Thyroid gland (tissue), 4 donors: ENCODE results near the gene ETV7. TPM values are rescaled to one million over a fixed set of nuclear protein-coding genes. Genes with fewer than 3 reads are reported as not detected.
"Not testable (repeated sequence)": the region's sequence is repeated elsewhere in the genome, so short reads cannot be mapped to it uniquely, and the experiment has no call there.

Experiments
- DNase-seq, 2 donors: peaks; one replicate each; pipeline ENCODE4 v3.0.0-alpha.2; 2019
- H3K27ac ChIP-seq, 3 donors: fragments of 200-600 bp; sonication (generic); 1 replicate in 2 of 3; 2 replicates in 1 of 3; pipeline ENCODE4 v1.5.1; 2016 to 2019; ENCODE audit warnings: mild to moderate bottlenecking in 1 of 3, moderate library complexity in 1 of 3
- H3K27me3 ChIP-seq: fragments of 200-600 bp; sonication (generic); one replicate; pipeline ENCODE4 v1.5.1; 2019
- H3K36me3 ChIP-seq, 2 donors: fragments of 200-600 bp; sonication (generic); one replicate each; pipeline ENCODE4 v1.5.1; 2016 to 2019
- H3K4me1 ChIP-seq, 2 donors: fragments of 200-600 bp; sonication (generic); one replicate each; pipeline ENCODE4 v1.5.1; 2017 to 2019
- H3K4me3 ChIP-seq, 3 donors: fragments of 200-600 bp; sonication (generic); replicated peaks in 1 of 3; 1 replicate in 2 of 3; 2 replicates in 1 of 3; pipeline ENCODE4 v1.5.1; 2016; ENCODE audit warnings: mild to moderate bottlenecking in 1 of 3
- H3K9me3 ChIP-seq: fragments of 200-600 bp; sonication (generic); one replicate; pipeline ENCODE4 v1.5.1; 2017
- POLR2A ChIP-seq, 2 donors: fragments of 450-650 bp; IDR thresholded peaks; one replicate each; pipeline ENCODE4 v1.6.1; 2017; ENCODE audit warnings: antibody characterized with exemption in 2 of 2, mild to moderate bottlenecking in 2 of 2, moderate library complexity in 1 of 2
- WGBS, 2 donors: methylation state at CpG; one replicate each; pipeline ENCODE4 v1.1.5; 2017; 5-methylcytosine and 5-hydroxymethylcytosine counted together
- intact Hi-C: fragments of 100-400 bp; cut with DNase I; formaldehyde crosslinking; loops from one replicate; pipeline ENCODE4 v1.15.1; 2023
- total RNA-seq, 4 donors: library from RNA; depleted of rRNA; stranded (reverse); fragments of >200 nt; gene quantifications; one replicate each; pipeline ENCODE4 v1.2.3, GENCODE V29; 2016
- TF ChIP-seq, protein P1 (sequence below), 6 experiments: fragments of 200-600 bp in 3 of 6; fragments of 450-650 bp in 3 of 6; sonication (generic) in 3 of 6; IDR thresholded peaks; one replicate each; pipeline ENCODE4 v1.5.1; 2016 to 2019; ENCODE audit warnings: antibody characterized with exemption in 6 of 6, mild to moderate bottlenecking in 2 of 6, inconsistent platforms in 1 of 6, moderate library complexity in 1 of 6

Gene ETV7
- total RNA-seq, 4 donors from 2014 or later, result 1.4 TPM; not detected in 3

DNA sequence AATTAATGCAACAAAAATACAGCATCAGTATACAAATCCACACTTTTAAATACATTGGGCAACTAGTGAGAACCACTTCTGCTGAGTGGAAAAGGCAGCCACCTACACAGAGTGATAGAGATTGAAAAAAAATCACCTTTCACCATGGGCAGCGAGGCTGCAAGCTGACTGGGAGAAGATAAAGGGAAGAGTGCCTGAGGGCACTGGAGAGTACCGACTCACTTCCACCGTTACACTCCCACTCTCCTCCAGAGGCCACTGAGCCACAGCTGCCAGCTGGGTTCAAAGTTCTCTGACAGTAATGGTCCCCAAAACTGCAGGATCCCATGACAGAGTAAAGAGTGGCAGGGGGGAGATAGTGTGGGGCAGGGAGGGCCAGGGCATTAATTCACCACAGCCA lies 31.1 kb upstream of the ETV7 start:
- Histone ChIP-seq H3K27me3 (no peaks in the 10 kb centered on the region), H3K9me3 (no peaks in the 10 kb centered on the region), H3K27ac (no peak overlapping the region), H3K4me3 (no peak overlapping the region), H3K4me1 (peaks cover 0 to 6% of the 10 kb centered on the region in 2 donors), H3K36me3 (no peaks in the 10 kb centered on the region)
- intact Hi-C loops, result no loop called here
- WGBS, 2 donors, result 70 to 71% methylated on average over 3 of the region's 3 CpGs
- no peak for TF ChIP-seq POLR2A (IDR thresholded peaks at IDR 0.05)
- TF ChIP-seq, protein P1, sequence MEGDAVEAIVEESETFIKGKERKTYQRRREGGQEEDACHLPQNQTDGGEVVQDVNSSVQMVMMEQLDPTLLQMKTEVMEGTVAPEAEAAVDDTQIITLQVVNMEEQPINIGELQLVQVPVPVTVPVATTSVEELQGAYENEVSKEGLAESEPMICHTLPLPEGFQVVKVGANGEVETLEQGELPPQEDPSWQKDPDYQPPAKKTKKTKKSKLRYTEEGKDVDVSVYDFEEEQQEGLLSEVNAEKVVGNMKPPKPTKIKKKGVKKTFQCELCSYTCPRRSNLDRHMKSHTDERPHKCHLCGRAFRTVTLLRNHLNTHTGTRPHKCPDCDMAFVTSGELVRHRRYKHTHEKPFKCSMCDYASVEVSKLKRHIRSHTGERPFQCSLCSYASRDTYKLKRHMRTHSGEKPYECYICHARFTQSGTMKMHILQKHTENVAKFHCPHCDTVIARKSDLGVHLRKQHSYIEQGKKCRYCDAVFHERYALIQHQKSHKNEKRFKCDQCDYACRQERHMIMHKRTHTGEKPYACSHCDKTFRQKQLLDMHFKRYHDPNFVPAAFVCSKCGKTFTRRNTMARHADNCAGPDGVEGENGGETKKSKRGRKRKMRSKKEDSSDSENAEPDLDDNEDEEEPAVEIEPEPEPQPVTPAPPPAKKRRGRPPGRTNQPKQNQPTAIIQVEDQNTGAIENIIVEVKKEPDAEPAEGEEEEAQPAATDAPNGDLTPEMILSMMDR (IDR thresholded peaks at IDR 0.05), result no peak
- DNase-seq, result no peak

DNA sequence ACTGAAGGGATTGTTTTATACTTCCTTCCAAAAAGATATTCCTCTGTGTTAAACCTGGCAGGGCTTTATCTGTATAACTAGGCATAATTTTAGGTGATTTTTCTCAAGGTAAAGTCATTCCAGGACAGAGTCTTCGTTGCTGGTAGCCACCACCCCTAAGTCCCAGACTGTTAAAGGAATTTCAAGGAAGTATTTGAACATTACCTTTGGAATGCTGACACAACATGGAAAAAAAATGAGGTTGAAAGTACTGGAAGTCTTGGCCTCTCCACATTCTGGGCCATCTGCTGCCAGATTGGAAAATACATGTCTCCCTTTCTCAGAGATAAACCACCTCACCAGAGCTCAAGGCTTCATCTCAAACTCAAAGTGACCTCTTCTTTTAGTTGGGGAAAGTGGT lies 27.0 kb upstream of the ETV7 start:
- intact Hi-C loops, result no loop called here
- no peak for DNase-seq
- Histone ChIP-seq H3K9me3 (no peaks in the 10 kb centered on the region), H3K36me3 (no peaks in the 10 kb centered on the region), H3K4me3 (no peak overlapping the region), H3K27ac (no peak overlapping the region), H3K4me1 (no peaks in the 10 kb centered on the region), H3K27me3 (no peaks in the 10 kb centered on the region)
- WGBS, 2 donors, result 53 to 67% methylated on average over 1 of the region's 1 CpG
- TF ChIP-seq POLR2A (IDR thresholded peaks at IDR 0.05), result no peak
- TF ChIP-seq, protein P1 (IDR thresholded peaks at IDR 0.05), result no peak

DNA sequence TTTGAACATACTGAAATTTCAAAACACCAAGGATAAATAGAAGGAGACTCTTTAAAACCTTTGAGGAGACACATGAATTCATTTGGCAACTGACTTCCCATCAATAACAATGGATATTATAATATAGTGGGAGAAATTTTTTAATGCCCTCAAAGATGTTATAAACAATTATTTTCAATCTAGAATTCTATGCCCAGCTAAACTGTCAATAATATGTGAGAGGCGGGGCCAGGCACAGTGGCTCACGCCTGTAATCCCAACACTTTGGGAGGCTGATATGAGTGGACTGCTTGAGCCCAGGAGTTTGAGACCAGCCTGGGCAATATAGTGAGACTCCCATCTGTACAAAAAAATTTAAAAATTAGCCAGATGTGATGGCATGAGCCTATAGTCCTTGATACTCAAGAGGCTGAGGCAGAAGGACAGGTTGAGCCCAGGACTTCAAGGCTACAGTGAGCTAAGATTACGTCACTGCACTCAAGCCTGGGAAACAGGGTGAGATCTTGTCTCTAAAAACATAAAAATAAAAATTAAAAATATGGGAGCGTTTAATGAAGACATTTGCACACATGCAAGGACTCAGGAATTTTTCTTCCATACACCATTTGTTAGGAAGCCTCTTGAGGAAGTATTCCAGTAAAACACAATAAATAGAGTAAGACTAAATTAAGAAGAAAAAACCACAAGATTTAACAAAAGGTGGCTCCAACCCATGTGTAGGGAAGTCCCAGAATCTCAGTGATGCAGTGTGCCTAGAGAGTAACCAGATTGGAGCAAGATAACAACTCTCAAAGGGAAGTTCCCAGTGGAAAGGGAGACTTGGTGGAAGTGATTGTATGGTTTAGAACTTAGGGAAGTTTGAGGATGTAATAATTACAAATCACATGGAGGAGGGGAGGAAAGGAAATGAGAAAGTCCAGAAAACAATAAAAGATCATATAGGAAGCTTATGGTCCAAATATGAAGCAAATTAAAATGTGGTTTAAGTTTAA lies 26.3 kb upstream of the ETV7 start:
- H3K27ac ChIP-seq, result no peak overlapping the region
- WGBS, 2 donors, result 92 to 93% methylated on average over 4 of the region's 4 CpGs

DNA sequence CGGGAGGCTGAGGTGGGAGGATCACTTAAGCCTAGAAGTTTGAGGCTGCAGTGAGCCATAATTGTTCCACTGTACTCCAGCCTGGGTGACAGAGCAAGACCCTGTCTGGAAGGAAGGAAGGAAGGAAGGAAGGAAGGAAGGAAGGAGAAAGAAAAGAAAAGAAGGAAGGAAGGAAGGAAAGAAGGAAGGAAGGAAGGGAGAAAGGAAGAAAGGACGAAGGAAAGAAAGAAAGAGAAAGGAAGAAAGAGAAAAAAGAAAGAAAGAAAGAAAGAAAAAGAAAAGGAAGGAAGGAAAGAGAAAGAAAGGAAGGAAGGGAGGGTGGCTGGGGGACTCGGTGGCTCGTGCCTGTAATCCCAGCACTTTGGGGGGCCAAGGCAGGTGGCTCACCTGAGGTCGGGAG lies 22.2 kb upstream of the ETV7 start:
- 68 to 70% methylated on average over 5 of the region's 5 CpGs for WGBS, 2 donors
- H3K36me3 ChIP-seq, H3K27me3 ChIP-seq, H3K4me3 ChIP-seq, intact Hi-C loops, H3K9me3 ChIP-seq, DNase-seq, H3K4me1 ChIP-seq, H3K27ac ChIP-seq: not testable (repeated sequence)

More for the DNA sequence above, 26.3 kb upstream of the ETV7 start:
- Histone ChIP-seq H3K4me3 (no peak overlapping the region), H3K27me3 (no peaks in the 10 kb centered on the region), H3K9me3 (no peaks in the 10 kb centered on the region), H3K4me1 (no peaks in the 10 kb centered on the region), H3K36me3 (no peaks in the 10 kb centered on the region)
- intact Hi-C loops, result no loop called here
- no peak for DNase-seq
- TF ChIP-seq POLR2A (IDR thresholded peaks at IDR 0.05), result no peak
- TF ChIP-seq, protein P1 (IDR thresholded peaks at IDR 0.05), result no peak

DNA sequence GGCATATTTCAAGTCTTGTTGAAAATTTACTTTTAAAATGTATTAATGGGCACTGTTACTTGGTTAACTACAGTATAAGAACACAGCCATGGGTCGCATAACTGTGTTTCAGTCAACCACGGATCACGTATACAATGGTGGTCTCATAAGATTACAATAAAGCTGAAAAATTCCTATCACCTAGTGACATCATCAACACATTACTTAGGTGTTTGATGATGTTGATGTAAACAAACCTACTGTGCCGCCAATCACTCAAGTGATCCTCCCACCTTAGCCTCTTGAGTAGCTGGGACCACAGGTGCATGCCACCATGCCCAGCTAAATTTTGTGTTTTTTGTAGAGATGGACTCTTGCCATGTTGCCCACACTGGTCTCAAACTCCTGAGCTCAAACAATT lies 16.7 kb upstream of the ETV7 start:
- whole genome bisulfite sequencing, 2 donors, result 87 to 93% methylated on average over 4 of the region's 4 CpGs
- H3K27me3 ChIP-seq, result no peaks in the 10 kb centered on the region
- H3K4me1 ChIP-seq, result no peaks in the 10 kb centered on the region
- no peaks in the 10 kb centered on the region for H3K9me3 ChIP-seq
- no peak overlapping the region for H3K27ac ChIP-seq
- H3K36me3 ChIP-seq, result no peaks in the 10 kb centered on the region
- intact Hi-C loops, result no loop called here
- TF ChIP-seq, protein P1 (IDR thresholded peaks at IDR 0.05), result no peak
- TF ChIP-seq POLR2A (IDR thresholded peaks at IDR 0.05), result no peak
- H3K4me3 ChIP-seq, result no peak overlapping the region
- no peak for DNase-seq
